ENCODE data around the gene AXIN2.

Gene AXIN2

GRCh38 chr17:65559461-65559803, 2.0 kb downstream of the AXIN2 start:
- Histone ChIP-seq H3K4me3 (ENCODE audit: low read depth in 1 of 2, low read length in 1 of 2) (peak overlapping the region in 1 of 2 experiments; percentile 58), H3K9me3 (no peaks in the 10 kb centered on the region), H3K4me1 (ENCODE audit: control insufficient read depth in 1 of 2, insufficient read depth in 1 of 2, low read depth in 1 of 2, low read length in 1 of 2) (peaks cover 0 to 11% of the 10 kb centered on the region in 2 experiments), H3K27ac (no peak overlapping the region), H3K36me3 (no peaks in the 10 kb centered on the region), H3K27me3 (no peaks in the 10 kb centered on the region)
- TF ChIP-seq CTCF (IDR thresholded peaks at IDR 0.05), result no peak

- TF ChIP-seq CTCF (IDR thresholded peaks at IDR 0.05), result no peak
- H3K36me3 ChIP-seq, result no peaks in the 10 kb centered on the region
- no peak overlapping the region for H3K4me3 ChIP-seq (ENCODE audit: low read depth in 1 of 2, low read length in 1 of 2)
- no peak overlapping the region for H3K27ac ChIP-seq
- peaks cover 0 to 11% of the 10 kb centered on the region in 2 experiments for H3K4me1 ChIP-seq (ENCODE audit: control insufficient read depth in 1 of 2, insufficient read depth in 1 of 2, low read depth in 1 of 2, low read length in 1 of 2)
- H3K27me3 ChIP-seq, result no peaks in the 10 kb centered on the region
- no peaks in the 10 kb centered on the region for H3K9me3 ChIP-seq
These were observed 2.6 kb downstream of the AXIN2 start for GRCh38 chr17:65558683-65559460.

GRCh38 chr17:65558311-65558682, 3.2 kb downstream of the AXIN2 start:
- Histone ChIP-seq H3K36me3 (no peaks in the 10 kb centered on the region), H3K27ac (no peak overlapping the region), H3K9me3 (no peaks in the 10 kb centered on the region), H3K27me3 (no peaks in the 10 kb centered on the region), H3K4me3 (ENCODE audit: low read depth in 1 of 2, low read length in 1 of 2) (no peak overlapping the region), H3K4me1 (ENCODE audit: control insufficient read depth in 1 of 2, insufficient read depth in 1 of 2, low read depth in 1 of 2, low read length in 1 of 2) (peaks cover 0 to 11% of the 10 kb centered on the region in 2 experiments)
- TF ChIP-seq CTCF (IDR thresholded peaks at IDR 0.05), result no peak

- no peaks in the 10 kb centered on the region for H3K36me3 ChIP-seq
- no peak for TF ChIP-seq CTCF (IDR thresholded peaks at IDR 0.05)
- peaks cover 2% of the 10 kb centered on the region for H3K27me3 ChIP-seq
- H3K27ac ChIP-seq, result no peak overlapping the region
- H3K4me3 ChIP-seq (ENCODE audit: low read depth in 1 of 2, low read length in 1 of 2), result no peak overlapping the region
- peaks cover 0 to 11% of the 10 kb centered on the region in 2 experiments for H3K4me1 ChIP-seq (ENCODE audit: control insufficient read depth in 1 of 2, insufficient read depth in 1 of 2, low read depth in 1 of 2, low read length in 1 of 2)
- H3K9me3 ChIP-seq, result no peaks in the 10 kb centered on the region
These were observed 3.8 kb downstream of the AXIN2 start for GRCh38 chr17:65557349-65558310.

GRCh38 chr17:65556910-65557348, 4.5 kb downstream of the AXIN2 start:
- no peaks in the 10 kb centered on the region for H3K36me3 ChIP-seq
- no peak overlapping the region for H3K4me3 ChIP-seq (ENCODE audit: low read depth in 1 of 2, low read length in 1 of 2)
- peaks cover 9% of the 10 kb centered on the region for H3K27me3 ChIP-seq
- H3K27ac ChIP-seq, result no peak overlapping the region
- H3K9me3 ChIP-seq, result no peaks in the 10 kb centered on the region
- no peak for TF ChIP-seq CTCF (IDR thresholded peaks at IDR 0.05)
- H3K4me1 ChIP-seq (ENCODE audit: control insufficient read depth in 1 of 2, insufficient read depth in 1 of 2, low read depth in 1 of 2, low read length in 1 of 2), result peaks cover 0 to 11% of the 10 kb centered on the region in 2 experiments
